ENCODE results near the gene SPATA9. TPM values are rescaled to one million over a fixed set of nuclear protein-coding genes. Genes with fewer than 3 reads are reported as not detected.

Gene SPATA9
- total and polyA plus RNA-seq, 9 of the 15 experiments (the other 6 are each of a cell fraction or from before 2014, with no cell fraction given), result 0.16 to 5.5 (median 0.39) TPM; not detected in 3

DNA sequence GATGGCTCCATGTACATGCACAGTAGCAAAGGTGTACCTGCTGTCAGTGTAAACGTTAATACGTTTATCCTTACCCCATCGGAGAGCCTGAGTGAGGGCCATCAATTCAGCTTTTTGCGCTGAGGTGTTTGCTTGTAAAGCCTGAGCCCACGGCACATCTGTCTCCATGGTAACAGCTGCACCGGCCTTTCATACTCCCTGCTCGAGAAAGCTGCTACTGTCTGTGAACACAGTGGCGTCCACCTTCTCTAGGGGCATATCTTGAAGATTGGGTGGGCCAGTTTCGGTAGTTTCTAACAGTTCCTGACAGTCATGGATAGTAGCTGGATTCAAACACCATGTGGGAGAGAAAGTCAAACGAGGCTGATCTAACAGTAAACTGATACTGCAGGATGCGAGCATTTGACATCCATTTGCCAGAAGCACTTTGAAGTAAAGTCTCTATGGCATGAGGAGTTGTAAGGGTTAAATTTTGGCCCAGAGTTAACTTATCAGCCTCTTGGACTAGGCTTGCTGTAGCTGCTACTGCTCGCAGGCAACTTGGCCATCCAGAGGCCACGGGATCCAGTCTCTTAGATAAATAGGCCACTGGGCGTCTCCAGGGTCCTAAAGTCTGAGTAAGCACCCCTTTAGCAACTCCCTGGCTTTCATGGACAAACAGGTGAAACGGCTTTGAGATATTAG lies 27.3 kb upstream of the SPATA9 start (continued):
- TF ChIP-seq RBM15 (IDR thresholded peaks at IDR 0.05; ENCODE audit: insufficient read depth, low read length) (no peak), ZNF324 (CRISPR knock-in tag; IDR thresholded peaks at IDR 0.05) (0 out of 2 replicates have a peak, but pooled peaks have one; percentile 15), GATAD2B (IDR thresholded peaks at IDR 0.05; ENCODE audit: borderline replicate concordance) (peak; percentile 75; the same call in 1 of the 2 replicates), CC2D1A (IDR thresholded peaks at IDR 0.05) (peak; percentile 96), RFX7 (CRISPR knock-in tag; IDR thresholded peaks at IDR 0.05) (no peak), FIP1L1 (IDR thresholded peaks at IDR 0.05; ENCODE audit: low read depth, low read length, poor library complexity, severe bottlenecking) (no peak), POLR3G (IDR thresholded peaks at IDR 0.05; ENCODE audit: extremely low read depth, insufficient read length, insufficient replicate concordance) (no peak), FOXJ2 (tag; IDR thresholded peaks at IDR 0.05) (peak; percentile 89), RUNX1 (IDR thresholded peaks at IDR 0.05; ENCODE audit: low read depth) (no peak), POLR2G (IDR thresholded peaks at IDR 0.05; ENCODE audit: low read depth, low read length) (no peak), NUFIP1 (IDR thresholded peaks at IDR 0.05; ENCODE audit: partially characterized antibody) (no peak), L3MBTL2 (IDR thresholded peaks at IDR 0.05) (peak; percentile 22; the same call in 1 of the 2 replicates), MYBL2 (IDR thresholded peaks at IDR 0.05; ENCODE audit: low read depth) (no peak), MYBL2 (CRISPR knock-in tag; IDR thresholded peaks at IDR 0.05; ENCODE audit: borderline replicate concordance) (no peak), MCM7 (IDR thresholded peaks at IDR 0.05) (no peak), NR2C2 (CRISPR knock-in tag; IDR thresholded peaks at IDR 0.05) (no peak), NR2C2 (tag; IDR thresholded peaks at IDR 0.05) (no peak), KDM1A (IDR thresholded peaks at IDR 0.05) (0 out of 4 replicates have a peak, but pooled peaks of 1 of the 2 experiments have one; percentile 7), XRCC4 (IDR thresholded peaks at IDR 0.05; ENCODE audit: extremely low read depth, insufficient read depth, insufficient read length) (no peak)
- TF ChIP-seq, protein P1, sequence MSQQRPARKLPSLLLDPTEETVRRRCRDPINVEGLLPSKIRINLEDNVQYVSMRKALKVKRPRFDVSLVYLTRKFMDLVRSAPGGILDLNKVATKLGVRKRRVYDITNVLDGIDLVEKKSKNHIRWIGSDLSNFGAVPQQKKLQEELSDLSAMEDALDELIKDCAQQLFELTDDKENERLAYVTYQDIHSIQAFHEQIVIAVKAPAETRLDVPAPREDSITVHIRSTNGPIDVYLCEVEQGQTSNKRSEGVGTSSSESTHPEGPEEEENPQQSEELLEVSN (IDR thresholded peaks at IDR 0.05; ENCODE audit: borderline replicate concordance in 1 of 2, extremely low read depth in 1 of 2, insufficient read depth in 1 of 2, insufficient read length in 1 of 2, low read depth in 1 of 2, low read length in 1 of 2, poor library complexity in 1 of 2, severe bottlenecking in 1 of 2), result no peak
- TF ChIP-seq, protein P2, sequence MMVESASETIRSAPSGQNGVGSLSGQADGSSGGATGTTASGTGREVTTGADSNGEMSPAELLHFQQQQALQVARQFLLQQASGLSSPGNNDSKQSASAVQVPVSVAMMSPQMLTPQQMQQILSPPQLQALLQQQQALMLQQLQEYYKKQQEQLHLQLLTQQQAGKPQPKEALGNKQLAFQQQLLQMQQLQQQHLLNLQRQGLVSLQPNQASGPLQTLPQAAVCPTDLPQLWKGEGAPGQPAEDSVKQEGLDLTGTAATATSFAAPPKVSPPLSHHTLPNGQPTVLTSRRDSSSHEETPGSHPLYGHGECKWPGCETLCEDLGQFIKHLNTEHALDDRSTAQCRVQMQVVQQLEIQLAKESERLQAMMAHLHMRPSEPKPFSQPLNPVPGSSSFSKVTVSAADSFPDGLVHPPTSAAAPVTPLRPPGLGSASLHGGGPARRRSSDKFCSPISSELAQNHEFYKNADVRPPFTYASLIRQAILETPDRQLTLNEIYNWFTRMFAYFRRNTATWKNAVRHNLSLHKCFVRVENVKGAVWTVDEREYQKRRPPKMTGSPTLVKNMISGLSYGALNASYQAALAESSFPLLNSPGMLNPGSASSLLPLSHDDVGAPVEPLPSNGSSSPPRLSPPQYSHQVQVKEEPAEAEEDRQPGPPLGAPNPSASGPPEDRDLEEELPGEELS (CRISPR knock-in tag; IDR thresholded peaks at IDR 0.05; ENCODE audit: borderline replicate concordance), result no peak
- TF ChIP-seq, protein P3, sequence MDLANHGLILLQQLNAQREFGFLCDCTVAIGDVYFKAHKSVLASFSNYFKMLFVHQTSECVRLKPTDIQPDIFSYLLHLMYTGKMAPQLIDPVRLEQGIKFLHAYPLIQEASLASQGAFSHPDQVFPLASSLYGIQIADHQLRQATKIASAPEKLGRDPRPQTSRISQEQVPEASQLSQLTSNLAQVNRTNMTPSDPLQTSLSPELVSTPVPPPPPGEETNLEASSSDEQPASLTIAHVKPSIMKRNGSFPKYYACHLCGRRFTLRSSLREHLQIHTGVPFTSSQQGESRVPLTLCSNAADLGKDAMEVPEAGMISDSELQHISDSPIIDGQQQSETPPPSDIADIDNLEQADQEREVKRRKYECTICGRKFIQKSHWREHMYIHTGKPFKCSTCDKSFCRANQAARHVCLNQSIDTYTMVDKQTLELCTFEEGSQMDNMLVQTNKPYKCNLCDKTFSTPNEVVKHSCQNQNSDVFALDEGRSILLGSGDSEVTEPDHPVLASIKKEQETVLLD (IDR thresholded peaks at IDR 0.05), result no peak
- TF ChIP-seq, protein P4, sequence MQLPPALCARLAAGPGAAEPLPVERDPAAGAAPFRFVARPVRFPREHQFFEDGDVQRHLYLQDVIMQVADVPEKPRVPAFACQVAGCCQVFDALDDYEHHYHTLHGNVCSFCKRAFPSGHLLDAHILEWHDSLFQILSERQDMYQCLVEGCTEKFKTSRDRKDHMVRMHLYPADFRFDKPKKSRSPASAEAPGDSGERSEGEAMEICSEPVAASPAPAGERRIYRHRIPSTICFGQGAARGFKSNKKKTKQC (CRISPR knock-in tag; IDR thresholded peaks at IDR 0.05), result no peak
- TF ChIP-seq, protein P5, sequence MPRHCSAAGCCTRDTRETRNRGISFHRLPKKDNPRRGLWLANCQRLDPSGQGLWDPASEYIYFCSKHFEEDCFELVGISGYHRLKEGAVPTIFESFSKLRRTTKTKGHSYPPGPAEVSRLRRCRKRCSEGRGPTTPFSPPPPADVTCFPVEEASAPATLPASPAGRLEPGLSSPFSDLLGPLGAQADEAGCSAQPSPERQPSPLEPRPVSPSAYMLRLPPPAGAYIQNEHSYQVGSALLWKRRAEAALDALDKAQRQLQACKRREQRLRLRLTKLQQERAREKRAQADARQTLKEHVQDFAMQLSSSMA (CRISPR knock-in tag; IDR thresholded peaks at IDR 0.05), result no peak
